Measurements from ENCODE around the gene TXLNB. TPM values are rescaled to one million over a fixed set of nuclear protein-coding genes. Genes with fewer than 3 reads are reported as not detected.

The TXLNB gene
- total and polyA plus RNA-seq, 2 of the 13 experiments (the other 11 are each of a cell fraction or from before 2014, with no cell fraction given): not detected

DNA sequence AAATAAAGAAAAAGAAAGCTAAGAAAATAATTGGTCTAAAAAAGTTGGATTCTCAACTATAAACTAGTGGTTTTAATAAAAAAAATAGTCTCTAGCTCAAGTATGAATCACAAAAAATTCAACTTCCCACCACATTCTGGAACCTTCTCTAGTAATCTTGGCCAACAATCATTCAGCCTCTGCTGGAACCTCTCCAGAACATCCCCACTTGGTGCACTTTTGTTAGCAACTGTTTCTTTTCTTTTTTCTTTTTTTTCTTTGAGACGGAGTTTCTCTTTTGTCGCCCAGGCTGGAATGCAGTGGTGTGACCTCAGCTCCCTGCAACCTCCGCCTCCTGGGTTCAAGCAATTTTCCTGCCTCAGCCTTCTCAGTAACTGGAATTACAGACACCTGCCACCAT, 35.7 kb downstream of the TXLNB start:
- WGBS (ENCODE audit: low lambda C conversion rate): 86% methylated on average over 3 of the region's 3 CpGs
- ATAC-seq: no peak
- Histone ChIP-seq H3K4me3 (replicated peaks in 1 of 3; ENCODE audit: insufficient read depth in 1 of 3, low read depth in 2 of 3, low read length in 3 of 3) (no peak overlapping the region), H3K9ac (ENCODE audit: insufficient read depth, low read depth, low read length) (no peak overlapping the region), H3K9me3 (ENCODE audit: low read length) (no peaks in the 10 kb centered on the region), H3K4me2 (ENCODE audit: low read depth, low read length) (no peak overlapping the region), H3K27ac (ENCODE audit: extremely low read length, insufficient read depth, low read length) (no peak overlapping the region), H3K79me2 (ENCODE audit: insufficient read depth, low read length) (no peaks in the 10 kb centered on the region), H2AFZ (ENCODE audit: low read length) (no peak overlapping the region), H3K27me3 (ENCODE audit: control insufficient read depth in 1 of 2, insufficient read depth in 2 of 2, low read length in 2 of 2) (no peaks in the 10 kb centered on the region; a peak in 1 of 5 replicates), H3K36me3 (replicated peaks in 1 of 2; ENCODE audit: control insufficient read depth in 1 of 2, insufficient read depth in 2 of 2, low read length in 2 of 2) (no peaks in the 10 kb centered on the region), H4K20me1 (ENCODE audit: insufficient read depth, low read length) (no peaks in the 10 kb centered on the region), H3K4me1 (ENCODE audit: insufficient read depth, low read length) (no peaks in the 10 kb centered on the region)
- no TSS peak for BruUV-seq (replicated peaks)
- no peak for FAIRE-seq
- DNase-seq (ENCODE audit: low spot score): no peak
- ChIA-PET CTCF (ENCODE audit: low intra/inter-chr PET ratio, low total read pairs) (no interaction called here), POLR2A (no interaction called here)
- in situ Hi-C loops (cut with HindIII; ENCODE audit: extremely low pct_ligation_motif_present, low pct_unique_long_range_greater_than_20kb): no loop called here
- no peak for TF ChIP-seq TCF7L2 (IDR thresholded peaks at IDR 0.05; ENCODE audit: low read depth, low read length)
- no peak for TF ChIP-seq CBX1 (IDR thresholded peaks at IDR 0.05; ENCODE audit: low read depth)
- no peak for TF ChIP-seq GTF2F1 (IDR thresholded peaks at IDR 0.05; ENCODE audit: low read length)
- TF ChIP-seq ZNF644 (CRISPR knock-in tag; IDR thresholded peaks at IDR 0.05; ENCODE audit: low read depth): no peak
- no peak for TF ChIP-seq ZFP41 (CRISPR knock-in tag; IDR thresholded peaks at IDR 0.05; ENCODE audit: borderline replicate concordance)
- TF ChIP-seq ZNF83 (CRISPR knock-in tag; IDR thresholded peaks at IDR 0.05; ENCODE audit: borderline replicate concordance): no peak
- intact Hi-C loops (cut with micrococcal nuclease; ENCODE audit: unreplicated experiment): no loop called here

DNA sequence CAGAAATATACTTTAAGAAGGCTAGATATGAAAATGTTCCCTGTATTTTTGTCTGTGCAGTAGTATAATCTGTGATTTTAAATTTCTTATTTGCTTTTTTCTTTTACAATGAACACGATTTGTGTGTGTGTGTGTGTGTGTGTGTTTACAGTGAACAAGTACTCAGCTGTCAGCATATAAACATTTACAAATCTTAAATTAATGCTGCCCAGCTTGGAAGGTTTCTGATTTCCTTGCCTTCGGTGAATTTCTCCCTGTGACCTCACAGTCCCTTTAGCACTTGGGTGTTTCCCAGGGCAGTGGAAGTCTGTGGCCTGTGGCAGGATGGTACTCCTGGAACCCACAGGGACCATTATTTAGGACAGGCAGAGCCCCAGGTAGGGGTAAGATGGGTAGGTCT, 37.6 kb downstream of the TXLNB start:
- no peak for FAIRE-seq
- TF ChIP-seq TGIF2 (CRISPR knock-in tag; IDR thresholded peaks at IDR 0.05): no peak
- TF ChIP-seq ZNF552 (CRISPR knock-in tag; IDR thresholded peaks at IDR 0.05; ENCODE audit: borderline replicate concordance): no peak
- TF ChIP-seq, protein P1, sequence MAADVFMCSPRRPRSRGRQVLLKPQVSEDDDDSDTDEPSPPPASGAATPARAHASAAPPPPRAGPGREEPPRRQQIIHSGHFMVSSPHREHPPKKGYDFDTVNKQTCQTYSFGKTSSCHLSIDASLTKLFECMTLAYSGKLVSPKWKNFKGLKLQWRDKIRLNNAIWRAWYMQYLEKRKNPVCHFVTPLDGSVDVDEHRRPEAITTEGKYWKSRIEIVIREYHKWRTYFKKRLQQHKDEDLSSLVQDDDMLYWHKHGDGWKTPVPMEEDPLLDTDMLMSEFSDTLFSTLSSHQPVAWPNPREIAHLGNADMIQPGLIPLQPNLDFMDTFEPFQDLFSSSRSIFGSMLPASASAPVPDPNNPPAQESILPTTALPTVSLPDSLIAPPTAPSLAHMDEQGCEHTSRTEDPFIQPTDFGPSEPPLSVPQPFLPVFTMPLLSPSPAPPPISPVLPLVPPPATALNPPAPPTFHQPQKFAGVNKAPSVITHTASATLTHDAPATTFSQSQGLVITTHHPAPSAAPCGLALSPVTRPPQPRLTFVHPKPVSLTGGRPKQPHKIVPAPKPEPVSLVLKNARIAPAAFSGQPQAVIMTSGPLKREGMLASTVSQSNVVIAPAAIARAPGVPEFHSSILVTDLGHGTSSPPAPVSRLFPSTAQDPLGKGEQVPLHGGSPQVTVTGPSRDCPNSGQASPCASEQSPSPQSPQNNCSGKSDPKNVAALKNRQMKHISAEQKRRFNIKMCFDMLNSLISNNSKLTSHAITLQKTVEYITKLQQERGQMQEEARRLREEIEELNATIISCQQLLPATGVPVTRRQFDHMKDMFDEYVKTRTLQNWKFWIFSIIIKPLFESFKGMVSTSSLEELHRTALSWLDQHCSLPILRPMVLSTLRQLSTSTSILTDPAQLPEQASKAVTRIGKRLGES (CRISPR knock-in tag; IDR thresholded peaks at IDR 0.05; ENCODE audit: borderline replicate concordance): no peak
- no peak for TF ChIP-seq ZSCAN21 (CRISPR knock-in tag; IDR thresholded peaks at IDR 0.05; ENCODE audit: borderline replicate concordance)
- TF ChIP-seq ZNF674 (CRISPR knock-in tag; IDR thresholded peaks at IDR 0.05; ENCODE audit: low read depth): no peak
- no peak for TF ChIP-seq ZBTB21 (CRISPR knock-in tag; IDR thresholded peaks at IDR 0.05)

More for the DNA sequence above, 37.6 kb downstream of the TXLNB start:
- ChIA-PET POLR2A (no interaction called here), CTCF (ENCODE audit: low intra/inter-chr PET ratio, low total read pairs) (no interaction called here)
- no peak for DNase-seq (ENCODE audit: low spot score)
- Histone ChIP-seq H2AFZ (ENCODE audit: low read length) (no peak overlapping the region), H3K4me2 (ENCODE audit: low read depth, low read length) (no peak overlapping the region), H3K27me3 (ENCODE audit: control insufficient read depth in 1 of 2, insufficient read depth in 2 of 2, low read length in 2 of 2) (no peaks in the 10 kb centered on the region; a peak in 1 of 5 replicates), H3K4me3 (replicated peaks in 1 of 3; ENCODE audit: insufficient read depth in 1 of 3, low read depth in 2 of 3, low read length in 3 of 3) (no peak overlapping the region), H3K36me3 (replicated peaks in 1 of 2; ENCODE audit: control insufficient read depth in 1 of 2, insufficient read depth in 2 of 2, low read length in 2 of 2) (no peaks in the 10 kb centered on the region), H3K27ac (ENCODE audit: extremely low read length, insufficient read depth, low read length) (no peak overlapping the region), H4K20me1 (ENCODE audit: insufficient read depth, low read length) (no peaks in the 10 kb centered on the region), H3K9ac (ENCODE audit: insufficient read depth, low read depth, low read length) (no peak overlapping the region), H3K79me2 (ENCODE audit: insufficient read depth, low read length) (no peaks in the 10 kb centered on the region), H3K9me3 (ENCODE audit: low read length) (no peaks in the 10 kb centered on the region), H3K4me1 (ENCODE audit: insufficient read depth, low read length) (no peaks in the 10 kb centered on the region)
- 4% methylated on average over 2 of the region's 2 CpGs for WGBS (ENCODE audit: low lambda C conversion rate)
- intact Hi-C loops (cut with micrococcal nuclease; ENCODE audit: unreplicated experiment): no loop called here
- ATAC-seq: no peak
- in situ Hi-C loops (cut with HindIII; ENCODE audit: extremely low pct_ligation_motif_present, low pct_unique_long_range_greater_than_20kb): no loop called here
- BruUV-seq (replicated peaks): no TSS peak

Measured in HepG2 (cell line).